ENCODE measurements around the gene PTPA.

Gene PTPA

GRCh38 chr9:129191234-129191633 is 80.0 kb downstream of the PTPA start (continued):
- TF ChIP-seq ZNF513 (tag by site-specific recombination; IDR thresholded peaks at IDR 0.05) (no peak), ZNF660 (tag by site-specific recombination; IDR thresholded peaks at IDR 0.05) (no peak), ZNF626 (tag by site-specific recombination; IDR thresholded peaks at IDR 0.05) (no peak), TCF7L2 (IDR thresholded peaks at IDR 0.05; ENCODE audit: borderline replicate concordance, low read depth, low read length) (no peak)
- TF ChIP-seq, protein P1, sequence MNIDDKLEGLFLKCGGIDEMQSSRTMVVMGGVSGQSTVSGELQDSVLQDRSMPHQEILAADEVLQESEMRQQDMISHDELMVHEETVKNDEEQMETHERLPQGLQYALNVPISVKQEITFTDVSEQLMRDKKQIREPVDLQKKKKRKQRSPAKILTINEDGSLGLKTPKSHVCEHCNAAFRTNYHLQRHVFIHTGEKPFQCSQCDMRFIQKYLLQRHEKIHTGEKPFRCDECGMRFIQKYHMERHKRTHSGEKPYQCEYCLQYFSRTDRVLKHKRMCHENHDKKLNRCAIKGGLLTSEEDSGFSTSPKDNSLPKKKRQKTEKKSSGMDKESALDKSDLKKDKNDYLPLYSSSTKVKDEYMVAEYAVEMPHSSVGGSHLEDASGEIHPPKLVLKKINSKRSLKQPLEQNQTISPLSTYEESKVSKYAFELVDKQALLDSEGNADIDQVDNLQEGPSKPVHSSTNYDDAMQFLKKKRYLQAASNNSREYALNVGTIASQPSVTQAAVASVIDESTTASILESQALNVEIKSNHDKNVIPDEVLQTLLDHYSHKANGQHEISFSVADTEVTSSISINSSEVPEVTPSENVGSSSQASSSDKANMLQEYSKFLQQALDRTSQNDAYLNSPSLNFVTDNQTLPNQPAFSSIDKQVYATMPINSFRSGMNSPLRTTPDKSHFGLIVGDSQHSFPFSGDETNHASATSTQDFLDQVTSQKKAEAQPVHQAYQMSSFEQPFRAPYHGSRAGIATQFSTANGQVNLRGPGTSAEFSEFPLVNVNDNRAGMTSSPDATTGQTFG (tag by site-specific recombination; IDR thresholded peaks at IDR 0.05; ENCODE audit: borderline replicate concordance): no peak

DNA sequence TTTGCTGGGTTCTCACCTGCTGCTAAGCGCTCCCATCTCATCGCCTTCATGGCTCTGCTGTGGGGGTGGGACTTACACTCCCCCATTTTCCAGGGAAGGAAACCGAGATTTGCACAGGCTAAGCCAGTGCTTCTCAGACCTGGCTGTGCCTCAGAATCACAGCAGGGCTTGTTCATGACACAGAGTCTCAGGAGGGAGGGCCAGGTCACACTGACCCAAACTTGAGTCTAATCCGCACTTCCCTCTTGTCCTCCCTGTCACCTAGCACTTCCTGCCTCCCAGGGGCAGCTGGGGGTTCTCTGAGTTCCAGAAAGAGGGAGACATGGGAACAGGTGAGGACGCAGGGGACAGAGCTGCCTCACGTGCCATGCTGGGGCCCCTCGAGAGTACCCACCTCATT is 82.4 kb downstream of the PTPA start:
- Histone ChIP-seq H3K4me1 (ENCODE audit: control insufficient read depth, insufficient read depth, low read length) (no peaks in the 10 kb centered on the region), H3K27ac (ENCODE audit: extremely low read depth, low read depth, low read length) (no peak overlapping the region), H3K4me3 (ENCODE audit: low read depth, low read length) (no peak overlapping the region), H3K36me3 (ENCODE audit: control insufficient read depth in 2 of 2, insufficient read depth in 1 of 2, low read length in 2 of 2) (no peaks in the 10 kb centered on the region), H3K9me3 (ENCODE audit: control insufficient read depth, insufficient read depth, low read depth, low read length) (no peaks in the 10 kb centered on the region)
- POLR2A ChIA-PET: interaction anchor here (1.3 kb wide), 1 partner anchor 16 kb away, joined by 5 read pairs; the partner anchor contains the start of gene IER5L
- TF ChIP-seq ZNF488 (tag by site-specific recombination; IDR thresholded peaks at IDR 0.05) (no peak), ZNF571 (tag by site-specific recombination; IDR thresholded peaks at IDR 0.05) (no peak), ZNF600 (tag by site-specific recombination; IDR thresholded peaks at IDR 0.05) (no peak), ZNF354C (tag by site-specific recombination; IDR thresholded peaks at IDR 0.05; ENCODE audit: borderline replicate concordance, low read depth) (no peak), ZNF202 (tag by site-specific recombination; IDR thresholded peaks at IDR 0.05; ENCODE audit: borderline replicate concordance) (no peak), WT1 (tag by site-specific recombination; IDR thresholded peaks at IDR 0.05) (no peak), PRDM6 (tag by site-specific recombination; IDR thresholded peaks at IDR 0.05) (no peak), GLI4 (tag by site-specific recombination; IDR thresholded peaks at IDR 0.05) (no peak), ZNF398 (tag by site-specific recombination; IDR thresholded peaks at IDR 0.05) (no peak), ZNF777 (tag by site-specific recombination; IDR thresholded peaks at IDR 0.05; ENCODE audit: borderline replicate concordance) (no peak), ZIC2 (tag by site-specific recombination; IDR thresholded peaks at IDR 0.05) (no peak), REPIN1 (tag by site-specific recombination; IDR thresholded peaks at IDR 0.05; ENCODE audit: low read depth) (no peak), ZNF2 (tag by site-specific recombination; IDR thresholded peaks at IDR 0.05) (no peak)
- TF ChIP-seq, protein P2, sequence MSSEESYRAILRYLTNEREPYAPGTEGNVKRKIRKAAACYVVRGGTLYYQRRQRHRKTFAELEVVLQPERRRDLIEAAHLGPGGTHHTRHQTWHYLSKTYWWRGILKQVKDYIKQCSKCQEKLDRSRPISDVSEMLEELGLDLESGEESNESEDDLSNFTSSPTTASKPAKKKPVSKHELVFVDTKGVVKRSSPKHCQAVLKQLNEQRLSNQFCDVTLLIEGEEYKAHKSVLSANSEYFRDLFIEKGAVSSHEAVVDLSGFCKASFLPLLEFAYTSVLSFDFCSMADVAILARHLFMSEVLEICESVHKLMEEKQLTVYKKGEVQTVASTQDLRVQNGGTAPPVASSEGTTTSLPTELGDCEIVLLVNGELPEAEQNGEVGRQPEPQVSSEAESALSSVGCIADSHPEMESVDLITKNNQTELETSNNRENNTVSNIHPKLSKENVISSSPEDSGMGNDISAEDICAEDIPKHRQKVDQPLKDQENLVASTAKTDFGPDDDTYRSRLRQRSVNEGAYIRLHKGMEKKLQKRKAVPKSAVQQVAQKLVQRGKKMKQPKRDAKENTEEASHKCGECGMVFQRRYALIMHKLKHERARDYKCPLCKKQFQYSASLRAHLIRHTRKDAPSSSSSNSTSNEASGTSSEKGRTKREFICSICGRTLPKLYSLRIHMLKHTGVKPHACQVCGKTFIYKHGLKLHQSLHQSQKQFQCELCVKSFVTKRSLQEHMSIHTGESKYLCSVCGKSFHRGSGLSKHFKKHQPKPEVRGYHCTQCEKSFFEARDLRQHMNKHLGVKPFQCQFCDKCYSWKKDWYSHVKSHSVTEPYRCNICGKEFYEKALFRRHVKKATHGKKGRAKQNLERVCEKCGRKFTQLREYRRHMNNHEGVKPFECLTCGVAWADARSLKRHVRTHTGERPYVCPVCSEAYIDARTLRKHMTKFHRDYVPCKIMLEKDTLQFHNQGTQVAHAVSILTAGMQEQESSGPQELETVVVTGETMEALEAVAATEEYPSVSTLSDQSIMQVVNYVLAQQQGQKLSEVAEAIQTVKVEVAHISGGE (tag by site-specific recombination; conservative IDR thresholded peaks at IDR 0.05; ENCODE audit: low read depth): no peak
- CTCF ChIA-PET: no interaction called here

Measured in HEK293 (cell line).